SK-N-SH treated with all-trans-retinoic acid at 6 μM for 48 hours (cell line): ENCODE data around the gene COBL.

Experiments
- ATAC-seq: fragments of 200-7000 bp; cut with Tn5 transposase; 3 replicates; pipeline ENCODE4 v1.9.1; 2020; ENCODE audit warnings: mild to moderate bottlenecking, moderate library complexity
- BACH2 ChIP-seq: fragments of 250-450 bp; sonication (Bioruptor Pico); IDR thresholded peaks from 2 replicates; pipeline ENCODE4 v1.9.0; 2021; ENCODE audit warnings: mild to moderate bottlenecking, borderline replicate concordance
- ESRRG ChIP-seq: fragments of 250-450 bp; sonication (Bioruptor Pico); IDR thresholded peaks from 2 replicates; pipeline ENCODE4 v1.6.1; 2021; ENCODE audit warnings: mild to moderate bottlenecking
- GLIS3 ChIP-seq: fragments of 250-450 bp; sonication (Bioruptor Pico); IDR thresholded peaks from 2 replicates; pipeline ENCODE4 v1.5.0; 2020; ENCODE audit warnings: mild to moderate bottlenecking, moderate library complexity
- ISL1 ChIP-seq: fragments of 250-450 bp; sonication (Bioruptor Pico); IDR thresholded peaks from 2 replicates; pipeline ENCODE4 v2.1.2; 2022; ENCODE audit warnings: mild to moderate bottlenecking, moderate library complexity
- OSR1 ChIP-seq: fragments of 250-450 bp; sonication (Bioruptor Pico); IDR thresholded peaks from 2 replicates; pipeline ENCODE4 v1.8.0; 2022; ENCODE audit warnings: moderate library complexity, mild to moderate bottlenecking, inconsistent platforms
- PATZ1 ChIP-seq: fragments of 250-450 bp; sonication (Bioruptor Pico); IDR thresholded peaks from 2 replicates; pipeline ENCODE4 v1.8.0; 2020; ENCODE audit warnings: mild to moderate bottlenecking, moderate library complexity, borderline replicate concordance
- POU6F1 ChIP-seq: fragments of 250-450 bp; sonication (Bioruptor Pico); IDR thresholded peaks from 2 replicates; pipeline ENCODE4 v1.8.0; 2021; ENCODE audit warnings: low read depth, mild to moderate bottlenecking, moderate library complexity, borderline replicate concordance
- PPARA ChIP-seq: fragments of 250-450 bp; sonication (Bioruptor Pico); IDR thresholded peaks from 2 replicates; pipeline ENCODE4 v1.5.0; 2020; ENCODE audit warnings: mild to moderate bottlenecking, borderline replicate concordance
- RARB ChIP-seq: fragments of 250-450 bp; sonication (Bioruptor Pico); IDR thresholded peaks from 2 replicates; pipeline ENCODE4 v1.8.0; 2021; ENCODE audit warnings: mild to moderate bottlenecking, moderate library complexity
- TCF4 ChIP-seq: fragments of 250-450 bp; sonication (Bioruptor Pico); IDR thresholded peaks from 2 replicates; pipeline ENCODE4 v1.8.0; 2021; ENCODE audit warnings: mild to moderate bottlenecking, moderate library complexity, borderline replicate concordance
- TOX ChIP-seq: fragments of 250-450 bp; sonication (Bioruptor Pico); IDR thresholded peaks from 2 replicates; pipeline ENCODE4 v1.8.0; 2021; ENCODE audit warnings: mild to moderate bottlenecking, moderate library complexity, borderline replicate concordance
- ZC3H10 ChIP-seq: fragments of 250-450 bp; sonication (Bioruptor Pico); IDR thresholded peaks from 2 replicates; pipeline ENCODE4 v1.5.1; 2021; ENCODE audit warnings: mild to moderate bottlenecking, moderate library complexity
- ZFP3 ChIP-seq: fragments of 250-450 bp; sonication (Bioruptor Pico); IDR thresholded peaks from 2 replicates; pipeline ENCODE4 v1.5.0; 2020; ENCODE audit warnings: mild to moderate bottlenecking, moderate library complexity
- ZFP30 ChIP-seq: fragments of 450-650 bp; formaldehyde crosslinking; IDR thresholded peaks from 2 replicates; pipeline ENCODE4 v1.5.0; 2022; ENCODE audit warnings: mild to moderate bottlenecking, moderate library complexity
- ZNF565 ChIP-seq: fragments of 450-650 bp; formaldehyde crosslinking; conservative IDR thresholded peaks from 2 replicates; pipeline ENCODE4 v1.5.0; 2020; ENCODE audit warnings: low read depth, mild to moderate bottlenecking, moderate library complexity
- ZNF70 ChIP-seq: fragments of 450-650 bp; formaldehyde crosslinking; IDR thresholded peaks from 2 replicates; pipeline ENCODE4 v1.5.0; 2020; ENCODE audit warnings: mild to moderate bottlenecking, moderate library complexity
- ZNF8 ChIP-seq: fragments of 450-650 bp; formaldehyde crosslinking; IDR thresholded peaks from 2 replicates; pipeline ENCODE4 v1.5.0; 2020; ENCODE audit warnings: mild to moderate bottlenecking, moderate library complexity
- TF ChIP-seq, protein P1 (sequence below): fragments of 250-450 bp; sonication (Bioruptor Pico); IDR thresholded peaks from 2 replicates; pipeline ENCODE4 v1.5.1; 2020; ENCODE audit warnings: low read depth, mild to moderate bottlenecking, moderate library complexity

The COBL gene

GRCh38 chr7:51019191-51019844 is 297.3 kb downstream of the COBL start:
- no peak for ATAC-seq
- TF ChIP-seq BACH2 (CRISPR knock-in tag) (no peak), ZNF70 (CRISPR knock-in tag) (no peak), PPARA (CRISPR knock-in tag) (no peak), TCF4 (CRISPR knock-in tag) (no peak), OSR1 (CRISPR knock-in tag) (no peak), PATZ1 (CRISPR knock-in tag) (no peak), ISL1 (CRISPR knock-in tag) (no peak), ZNF565 (CRISPR knock-in tag) (no peak), RARB (no peak)

- ATAC-seq, result no peak
- no peak for TF ChIP-seq ZC3H10 (CRISPR knock-in tag)
- no peak for TF ChIP-seq POU6F1 (CRISPR knock-in tag)
- TF ChIP-seq BACH2 (CRISPR knock-in tag), result no peak
- no peak for TF ChIP-seq ZFP3 (CRISPR knock-in tag)
- no peak for TF ChIP-seq OSR1 (CRISPR knock-in tag)
- no peak for TF ChIP-seq PATZ1 (CRISPR knock-in tag)
- TF ChIP-seq GLIS3 (CRISPR knock-in tag), result no peak
- TF ChIP-seq TOX (CRISPR knock-in tag), result no peak
- no peak for TF ChIP-seq ZNF70 (CRISPR knock-in tag)
- TF ChIP-seq PPARA (CRISPR knock-in tag), result no peak
- TF ChIP-seq ZNF8 (CRISPR knock-in tag), result no peak
- no peak for TF ChIP-seq ZNF565 (CRISPR knock-in tag)
These were observed 298.8 kb downstream of the COBL start for GRCh38 chr7:51017576-51018535.

GRCh38 chr7:51016546-51016945 is 300.1 kb downstream of the COBL start:
- TF ChIP-seq ESRRG (CRISPR knock-in tag), result no peak
- TF ChIP-seq ZFP30 (CRISPR knock-in tag), result no peak
- no peak for TF ChIP-seq BACH2 (CRISPR knock-in tag)
- no peak for TF ChIP-seq ZNF8 (CRISPR knock-in tag)
- no peak for ATAC-seq

DNA sequence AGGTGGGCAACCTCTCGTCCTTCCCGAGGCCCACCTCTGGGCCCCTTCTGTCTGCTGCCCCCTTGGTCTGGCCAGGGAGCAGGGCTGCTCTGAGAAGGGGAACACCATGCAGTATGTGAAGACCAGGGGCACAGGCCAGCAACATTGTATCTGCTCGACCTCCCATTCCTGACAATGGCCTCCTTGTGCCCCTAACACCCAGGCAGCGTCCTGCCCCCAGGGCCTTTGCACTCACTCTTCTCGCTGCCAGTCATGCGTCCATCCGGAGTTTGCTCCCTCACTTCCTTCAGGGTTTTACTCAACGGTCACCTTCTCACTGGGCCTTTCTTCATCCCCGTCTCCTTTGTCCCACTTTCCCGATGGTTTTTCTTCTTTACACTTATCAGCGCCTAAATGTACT is 301.0 kb downstream of the COBL start:
- TF ChIP-seq, protein P1, sequence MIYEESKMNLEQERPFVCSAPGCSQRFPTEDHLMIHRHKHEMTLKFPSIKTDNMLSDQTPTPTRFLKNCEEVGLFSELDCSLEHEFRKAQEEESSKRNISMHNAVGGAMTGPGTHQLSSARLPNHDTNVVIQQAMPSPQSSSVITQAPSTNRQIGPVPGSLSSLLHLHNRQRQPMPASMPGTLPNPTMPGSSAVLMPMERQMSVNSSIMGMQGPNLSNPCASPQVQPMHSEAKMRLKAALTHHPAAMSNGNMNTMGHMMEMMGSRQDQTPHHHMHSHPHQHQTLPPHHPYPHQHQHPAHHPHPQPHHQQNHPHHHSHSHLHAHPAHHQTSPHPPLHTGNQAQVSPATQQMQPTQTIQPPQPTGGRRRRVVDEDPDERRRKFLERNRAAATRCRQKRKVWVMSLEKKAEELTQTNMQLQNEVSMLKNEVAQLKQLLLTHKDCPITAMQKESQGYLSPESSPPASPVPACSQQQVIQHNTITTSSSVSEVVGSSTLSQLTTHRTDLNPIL (CRISPR knock-in tag), result no peak
- TF ChIP-seq OSR1 (CRISPR knock-in tag) (no peak), PPARA (CRISPR knock-in tag) (no peak)
- ATAC-seq, result no peak
